GM12878 (cell line): ENCODE results near the gene ERCC4. TPM values are rescaled to one million over a fixed set of nuclear protein-coding genes. Genes with fewer than 3 reads are reported as not detected.

Experiments
- CHD4 ChIP-seq: fragments of 200-600 bp; sonication (generic); IDR thresholded peaks from 2 replicates; pipeline ENCODE4 v1.6.1; 2016; ENCODE audit warnings: mild to moderate bottlenecking
- EZH2 ChIP-seq: IDR thresholded peaks from 2 replicates; pipeline ENCODE4 v1.6.1; 2012; ENCODE audit warnings: low read depth, mild to moderate bottlenecking, control low read depth, inconsistent platforms, low read length, borderline replicate concordance; ENCODE audit not compliant: control insufficient read depth
- MXI1 ChIP-seq: fragments of 150-350 bp; IDR thresholded peaks from 2 replicates; pipeline ENCODE4 v1.6.1; 2011; ENCODE audit warnings: low read depth, mild to moderate bottlenecking, inconsistent platforms, low read length, improper control_type of control experiment
- NBN ChIP-seq: fragments of 450-650 bp; IDR thresholded peaks from 2 replicates; pipeline ENCODE4 v1.6.1; 2016
- PAX5 ChIP-seq: IDR thresholded peaks from 2 replicates; pipeline ENCODE4 v1.6.1; 2011; ENCODE audit warnings: low read depth, low read length, borderline replicate concordance
- SMARCA5 ChIP-seq: fragments of 450-650 bp; IDR thresholded peaks from 2 replicates; pipeline ENCODE4 v1.6.1; 2017; ENCODE audit warnings: mild to moderate bottlenecking
- YY1 ChIP-seq: IDR thresholded peaks from 2 replicates; pipeline ENCODE4 v1.6.1; 2011; ENCODE audit warnings: low read depth, mild to moderate bottlenecking, low read length
- ZBTB40 ChIP-seq: fragments of 450-650 bp; IDR thresholded peaks from 2 replicates; pipeline ENCODE4 v1.6.1; 2016; ENCODE audit warnings: mild to moderate bottlenecking, moderate library complexity, borderline replicate concordance
- polyA plus RNA-seq, 11 experiments: library from polyadenylated mRNA; depleted of rRNA in 4 of 11; unstranded in 6 of 11; stranded (reverse) in 5 of 11; fragments of >200 nt; fragmentation: Nextera tagmentation in 4 of 11; fragmentation: Illumina TruSeq in 1 of 11; extraction: Ambion mirVana in 4 of 11; extraction: Trizol in 1 of 11; gene quantifications; 1 replicate in 1 of 11; 2 replicates in 10 of 11; pipeline versions ENCODE4 v1.2.1 to v1.2.3, GENCODE V29; 2011 to 2016; ENCODE audit warnings: inconsistent platforms in 2 of 11, missing spikeins in 2 of 11, low read depth in 1 of 11
- total RNA-seq, 4 experiments: library from RNA; depleted of rRNA in 3 of 4; stranded (reverse); fragments of >200 nt in 3 of 4; fragmentation: Illumina TruSeq in 1 of 4; extraction: Trizol in 1 of 4; gene quantifications; 2 replicates each; pipeline versions ENCODE4 v1.2.1 to v1.2.3, GENCODE V29; 2013 to 2021
- TF ChIP-seq, protein P1 (sequence below): IDR thresholded peaks from 2 replicates; pipeline ENCODE4 v1.6.1; 2011; ENCODE audit warnings: borderline replicate concordance, low read depth, mild to moderate bottlenecking, moderate library complexity, mixed read lengths, low read length; ENCODE audit not compliant: insufficient read depth; ENCODE audit errors: extremely low read length

Gene ERCC4
- total and polyA plus RNA-seq, 10 of the 15 experiments (the other 5 are each of a cell fraction or from before 2014, with no cell fraction given) = 4.7 to 24.6 (median 8.9) TPM

- TF ChIP-seq ZBTB40 = no peak
- TF ChIP-seq CHD4 = no peak
- TF ChIP-seq, protein P1, sequence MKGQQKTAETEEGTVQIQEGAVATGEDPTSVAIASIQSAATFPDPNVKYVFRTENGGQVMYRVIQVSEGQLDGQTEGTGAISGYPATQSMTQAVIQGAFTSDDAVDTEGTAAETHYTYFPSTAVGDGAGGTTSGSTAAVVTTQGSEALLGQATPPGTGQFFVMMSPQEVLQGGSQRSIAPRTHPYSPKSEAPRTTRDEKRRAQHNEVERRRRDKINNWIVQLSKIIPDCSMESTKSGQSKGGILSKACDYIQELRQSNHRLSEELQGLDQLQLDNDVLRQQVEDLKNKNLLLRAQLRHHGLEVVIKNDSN = no peak
- TF ChIP-seq MXI1 = no peak
- no peak for TF ChIP-seq EZH2
- no peak for TF ChIP-seq SMARCA5
- no peak for TF ChIP-seq YY1
- TF ChIP-seq NBN = no peak
- no peak for TF ChIP-seq PAX5
Observed at GRCh38 chr16:13992322-13992721, 72.4 kb downstream of the ERCC4 start (continued).
